Measurements from ENCODE around the gene TBX21. TPM values are rescaled to one million over a fixed set of nuclear protein-coding genes. Genes with fewer than 3 reads are reported as not detected.

Gene TBX21
- total and polyA plus RNA-seq, 7 donors = 0.04 to 0.36 (median 0.12) TPM; not detected in 1

DNA sequence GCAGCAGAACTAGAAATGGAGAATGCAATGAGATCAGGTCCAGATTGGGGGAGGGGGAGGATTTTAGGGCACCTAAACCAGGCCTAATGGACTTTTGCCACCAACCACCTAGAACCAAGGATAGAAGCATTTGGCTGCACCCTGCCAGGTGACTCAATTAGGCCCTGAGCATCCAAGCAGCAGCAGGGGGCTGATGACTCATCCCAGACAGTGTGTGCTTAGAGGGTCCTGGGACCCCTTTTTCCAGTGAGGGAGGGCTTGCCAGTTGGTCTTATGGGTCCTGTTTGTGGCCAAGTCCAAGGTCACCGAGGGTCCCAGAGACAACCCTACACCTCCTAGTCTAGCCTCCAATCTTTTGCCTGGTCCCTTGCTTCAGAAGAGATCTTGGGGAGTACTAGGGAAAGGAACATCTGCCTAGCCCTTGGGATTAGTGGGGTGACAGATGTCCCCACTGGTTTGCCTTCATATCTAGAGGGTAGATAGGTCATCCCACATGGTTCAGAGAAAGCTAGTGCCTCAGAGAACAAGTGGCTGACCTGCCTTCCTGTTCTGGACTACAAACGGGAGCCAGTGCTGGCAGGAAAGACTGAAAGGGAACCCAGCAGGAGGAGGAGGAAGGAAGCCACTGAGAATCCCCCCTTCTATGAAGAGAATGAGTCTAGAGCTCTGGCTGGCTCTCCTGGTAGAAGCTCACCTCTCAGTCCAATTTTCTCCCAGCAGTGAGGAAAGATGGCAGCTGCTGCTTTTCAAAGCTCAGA, 40.7 kb upstream of the TBX21 start:
- H3K4me3 ChIP-seq = peak overlapping the region; percentile 98
- H3K9me3 ChIP-seq = no peaks in the 10 kb centered on the region
- TF ChIP-seq, protein P1, sequence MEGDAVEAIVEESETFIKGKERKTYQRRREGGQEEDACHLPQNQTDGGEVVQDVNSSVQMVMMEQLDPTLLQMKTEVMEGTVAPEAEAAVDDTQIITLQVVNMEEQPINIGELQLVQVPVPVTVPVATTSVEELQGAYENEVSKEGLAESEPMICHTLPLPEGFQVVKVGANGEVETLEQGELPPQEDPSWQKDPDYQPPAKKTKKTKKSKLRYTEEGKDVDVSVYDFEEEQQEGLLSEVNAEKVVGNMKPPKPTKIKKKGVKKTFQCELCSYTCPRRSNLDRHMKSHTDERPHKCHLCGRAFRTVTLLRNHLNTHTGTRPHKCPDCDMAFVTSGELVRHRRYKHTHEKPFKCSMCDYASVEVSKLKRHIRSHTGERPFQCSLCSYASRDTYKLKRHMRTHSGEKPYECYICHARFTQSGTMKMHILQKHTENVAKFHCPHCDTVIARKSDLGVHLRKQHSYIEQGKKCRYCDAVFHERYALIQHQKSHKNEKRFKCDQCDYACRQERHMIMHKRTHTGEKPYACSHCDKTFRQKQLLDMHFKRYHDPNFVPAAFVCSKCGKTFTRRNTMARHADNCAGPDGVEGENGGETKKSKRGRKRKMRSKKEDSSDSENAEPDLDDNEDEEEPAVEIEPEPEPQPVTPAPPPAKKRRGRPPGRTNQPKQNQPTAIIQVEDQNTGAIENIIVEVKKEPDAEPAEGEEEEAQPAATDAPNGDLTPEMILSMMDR (IDR thresholded peaks at IDR 0.05) = no peak
- no peak for DNase-seq
- no peaks in the 10 kb centered on the region for H3K27me3 ChIP-seq (ENCODE audit: insufficient read depth in 3 of 3, low read length in 2 of 3)
- peaks cover 20% of the 10 kb centered on the region for H3K4me1 ChIP-seq
- no peak for ATAC-seq
- WGBS, 3 donors = 55 to 74% (median 56%) methylated on average over 2 of the region's 2 CpGs
- no peak overlapping the region for H3K27ac ChIP-seq
- intact Hi-C loops (cut with DNase I) = no loop called here
- H3K36me3 ChIP-seq (ENCODE audit: insufficient read depth in 1 of 2, low read depth in 1 of 2) = peaks cover 0 to 8% of the 10 kb centered on the region in 2 donors

GRCh38 chr17:47692895-47693730, 39.9 kb upstream of the TBX21 start:
- Histone ChIP-seq H3K36me3 (ENCODE audit: insufficient read depth in 1 of 2, low read depth in 1 of 2) (peaks cover 0 to 8% of the 10 kb centered on the region in 2 donors), H3K4me3 (peak overlapping the region; percentile 98), H3K27ac (peak overlapping the region; percentile 89), H3K4me1 (peaks cover 12% of the 10 kb centered on the region), H3K9me3 (no peaks in the 10 kb centered on the region), H3K27me3 (ENCODE audit: insufficient read depth in 3 of 3, low read length in 2 of 3) (no peaks in the 10 kb centered on the region)
- TF ChIP-seq, protein P1 (IDR thresholded peaks at IDR 0.05) = no peak
- intact Hi-C loops (cut with DNase I) = no loop called here
- 24 to 28% (median 28%) methylated on average over 10 of the region's 10 CpGs for WGBS, 3 donors
- DNase-seq = no peak
- no peak for ATAC-seq

- Histone ChIP-seq H3K4me1 (peaks cover 12% of the 10 kb centered on the region), H3K4me3 (peak within 1 kb of the TSS; percentile 98), H3K36me3 (ENCODE audit: insufficient read depth in 1 of 2, low read depth in 1 of 2) (peaks cover 0 to 8% of the 10 kb centered on the region in 2 donors), H3K9me3 (no peaks in the 10 kb centered on the region), H3K27ac (peak within 1 kb of the TSS; percentile 89), H3K27me3 (ENCODE audit: insufficient read depth in 3 of 3, low read length in 2 of 3) (no peaks in the 10 kb centered on the region)
- ATAC-seq = peak; percentile 49 to 70 (median 62)
- DNase-seq = peak; percentile 59 to 79
- intact Hi-C loops (cut with DNase I) = no loop called here
- 0 to 1% (median 0%) methylated on average over 39 to 83 of the region's 87 CpGs for WGBS, 3 donors
- TF ChIP-seq, protein P1 (IDR thresholded peaks at IDR 0.05) = no peak
Observed at GRCh38 chr17:47693731-47694580, 39.1 kb upstream of the TBX21 start, which contains the start of gene TBKBP1. TBKBP1 (plus strand) TSS chr17:47694161; CDS start chr17:47696113, 1,952 bp downstream.

GRCh38 chr17:47694581-47695428, 38.2 kb upstream of the TBX21 start:
- peaks cover 0 to 16% of the 10 kb centered on the region in 2 donors for H3K36me3 ChIP-seq (ENCODE audit: insufficient read depth in 1 of 2, low read depth in 1 of 2)
- no peaks in the 10 kb centered on the region for H3K9me3 ChIP-seq
- H3K4me3 ChIP-seq = peak overlapping the region; percentile 98
- peak overlapping the region; percentile 89 for H3K27ac ChIP-seq
- ATAC-seq = peak; percentile 69 to 84 (median 74)
- peaks cover 12% of the 10 kb centered on the region for H3K4me1 ChIP-seq
- WGBS, 3 donors = 4 to 7% (median 6%) methylated on average over 29 to 65 of the region's 65 CpGs
- DNase-seq = peak; percentile 76 to 84
- TF ChIP-seq, protein P1 (IDR thresholded peaks at IDR 0.05) = no peak
- H3K27me3 ChIP-seq (ENCODE audit: insufficient read depth in 3 of 3, low read length in 2 of 3) = no peaks in the 10 kb centered on the region
- intact Hi-C loops (cut with DNase I) = loop anchor here (5.0 kb wide), 2 partner anchors 107 to 112 kb away; no protein-coding TSS in a partner anchor

Data from psoas muscle (tissue), 8 donors.